Esophagus muscularis mucosa (tissue), 3 donors: ENCODE measurements around the gene LTBP2.

ENCODE experiments used
- POLR2A ChIP-seq: fragments of 450-650 bp; IDR thresholded peaks from one replicate; pipeline ENCODE4 v1.6.1; 2017; ENCODE audit warnings: antibody characterized with exemption, moderate library complexity, mild to moderate bottlenecking, low read depth
- TF ChIP-seq, protein P1 (sequence below), 3 experiments: fragments of 200-600 bp in 2 of 3; fragments of 450-650 bp in 1 of 3; sonication (generic) in 2 of 3; IDR thresholded peaks; one replicate each; pipeline ENCODE4 v1.5.1; 2017 to 2019; ENCODE audit warnings: antibody characterized with exemption in 3 of 3, mild to moderate bottlenecking in 2 of 3, moderate library complexity in 1 of 3

DNA sequence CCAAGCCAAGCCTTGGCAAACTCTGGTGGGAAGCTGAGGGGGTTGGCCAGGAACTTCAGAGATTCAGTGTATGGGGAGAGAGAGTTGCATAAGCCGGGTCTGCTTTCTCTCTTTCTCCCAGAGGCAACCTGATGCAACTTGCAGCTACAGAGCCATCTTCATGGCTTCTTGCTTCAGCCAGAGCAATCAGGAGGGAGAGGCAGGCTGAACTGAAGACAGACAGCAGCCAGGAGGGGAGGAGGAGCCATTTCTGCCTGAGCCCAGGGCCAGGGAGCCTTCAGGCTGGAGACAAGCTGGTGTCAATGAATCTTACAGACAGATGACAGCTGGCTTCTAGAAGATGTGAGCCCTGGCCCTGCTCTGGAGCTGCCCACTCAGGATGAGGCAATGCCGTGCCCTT is 137.7 kb downstream of the LTBP2 start:
- TF ChIP-seq, protein P1, sequence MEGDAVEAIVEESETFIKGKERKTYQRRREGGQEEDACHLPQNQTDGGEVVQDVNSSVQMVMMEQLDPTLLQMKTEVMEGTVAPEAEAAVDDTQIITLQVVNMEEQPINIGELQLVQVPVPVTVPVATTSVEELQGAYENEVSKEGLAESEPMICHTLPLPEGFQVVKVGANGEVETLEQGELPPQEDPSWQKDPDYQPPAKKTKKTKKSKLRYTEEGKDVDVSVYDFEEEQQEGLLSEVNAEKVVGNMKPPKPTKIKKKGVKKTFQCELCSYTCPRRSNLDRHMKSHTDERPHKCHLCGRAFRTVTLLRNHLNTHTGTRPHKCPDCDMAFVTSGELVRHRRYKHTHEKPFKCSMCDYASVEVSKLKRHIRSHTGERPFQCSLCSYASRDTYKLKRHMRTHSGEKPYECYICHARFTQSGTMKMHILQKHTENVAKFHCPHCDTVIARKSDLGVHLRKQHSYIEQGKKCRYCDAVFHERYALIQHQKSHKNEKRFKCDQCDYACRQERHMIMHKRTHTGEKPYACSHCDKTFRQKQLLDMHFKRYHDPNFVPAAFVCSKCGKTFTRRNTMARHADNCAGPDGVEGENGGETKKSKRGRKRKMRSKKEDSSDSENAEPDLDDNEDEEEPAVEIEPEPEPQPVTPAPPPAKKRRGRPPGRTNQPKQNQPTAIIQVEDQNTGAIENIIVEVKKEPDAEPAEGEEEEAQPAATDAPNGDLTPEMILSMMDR (IDR thresholded peaks at IDR 0.05), result no peak
- no peak for TF ChIP-seq POLR2A
